Measurements from ENCODE around the gene SLC8A1. TPM values are rescaled to one million over a fixed set of nuclear protein-coding genes. Genes with fewer than 3 reads are reported as not detected.

SLC8A1 gene
- total and polyA plus RNA-seq, 7 donors = 0.20 to 4.9 (median 2.3) TPM

DNA sequence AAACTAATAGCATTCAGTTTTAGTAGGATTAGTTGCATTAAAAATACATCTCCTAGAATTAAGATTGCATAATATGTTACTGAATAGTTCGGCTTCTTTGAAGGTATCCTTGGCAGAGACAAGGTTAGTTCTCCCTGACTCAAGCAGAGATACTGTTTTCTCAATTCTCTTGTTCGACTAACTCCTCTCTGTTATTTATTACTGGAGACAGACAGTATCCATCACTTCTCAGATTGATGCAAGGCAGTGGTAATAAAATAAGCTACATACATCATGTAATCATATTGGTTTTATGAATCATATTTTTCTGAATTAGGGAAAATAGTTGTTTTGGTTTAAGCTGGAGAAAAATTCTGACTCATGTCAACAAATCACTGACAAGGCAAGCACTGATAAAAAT, 134.8 kb downstream of the SLC8A1 start:
- H3K27ac ChIP-seq = no peak overlapping the region
- H3K4me1 ChIP-seq = no peaks in the 10 kb centered on the region
- no peak for DNase-seq
- H3K36me3 ChIP-seq (ENCODE audit: insufficient read depth in 1 of 2, low read depth in 1 of 2) = no peaks in the 10 kb centered on the region
- TF ChIP-seq, protein P1, sequence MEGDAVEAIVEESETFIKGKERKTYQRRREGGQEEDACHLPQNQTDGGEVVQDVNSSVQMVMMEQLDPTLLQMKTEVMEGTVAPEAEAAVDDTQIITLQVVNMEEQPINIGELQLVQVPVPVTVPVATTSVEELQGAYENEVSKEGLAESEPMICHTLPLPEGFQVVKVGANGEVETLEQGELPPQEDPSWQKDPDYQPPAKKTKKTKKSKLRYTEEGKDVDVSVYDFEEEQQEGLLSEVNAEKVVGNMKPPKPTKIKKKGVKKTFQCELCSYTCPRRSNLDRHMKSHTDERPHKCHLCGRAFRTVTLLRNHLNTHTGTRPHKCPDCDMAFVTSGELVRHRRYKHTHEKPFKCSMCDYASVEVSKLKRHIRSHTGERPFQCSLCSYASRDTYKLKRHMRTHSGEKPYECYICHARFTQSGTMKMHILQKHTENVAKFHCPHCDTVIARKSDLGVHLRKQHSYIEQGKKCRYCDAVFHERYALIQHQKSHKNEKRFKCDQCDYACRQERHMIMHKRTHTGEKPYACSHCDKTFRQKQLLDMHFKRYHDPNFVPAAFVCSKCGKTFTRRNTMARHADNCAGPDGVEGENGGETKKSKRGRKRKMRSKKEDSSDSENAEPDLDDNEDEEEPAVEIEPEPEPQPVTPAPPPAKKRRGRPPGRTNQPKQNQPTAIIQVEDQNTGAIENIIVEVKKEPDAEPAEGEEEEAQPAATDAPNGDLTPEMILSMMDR (IDR thresholded peaks at IDR 0.05) = no peak
- no peak overlapping the region for H3K4me3 ChIP-seq
- 34 to 42% (median 35%) methylated on average over 2 of the region's 2 CpGs for WGBS, 3 donors
- no peaks in the 10 kb centered on the region for H3K27me3 ChIP-seq (ENCODE audit: insufficient read depth in 3 of 3, low read length in 2 of 3)
- no peaks in the 10 kb centered on the region for H3K9me3 ChIP-seq
- no peak for ATAC-seq
- intact Hi-C loops (cut with DNase I) = no loop called here

DNA sequence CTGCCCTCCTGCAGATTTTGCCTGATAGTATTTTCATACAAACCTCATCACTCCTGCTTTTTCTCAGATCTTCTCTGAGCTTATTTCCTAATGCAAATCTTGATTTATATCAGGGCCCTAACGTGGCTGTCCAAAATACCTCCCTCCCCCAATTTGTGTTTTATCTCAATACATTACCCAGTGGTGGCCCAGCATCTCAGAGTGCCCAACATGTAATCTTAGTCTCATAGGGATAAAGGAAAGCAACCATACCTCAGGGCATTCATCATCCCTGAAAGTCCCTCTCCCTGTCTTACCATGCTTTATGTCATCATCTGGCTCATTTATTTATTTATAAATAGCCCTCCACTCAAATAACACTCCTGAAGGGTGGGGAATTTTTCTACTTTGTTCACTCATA, 135.3 kb downstream of the SLC8A1 start:
- H3K27ac ChIP-seq = no peak overlapping the region

DNA sequence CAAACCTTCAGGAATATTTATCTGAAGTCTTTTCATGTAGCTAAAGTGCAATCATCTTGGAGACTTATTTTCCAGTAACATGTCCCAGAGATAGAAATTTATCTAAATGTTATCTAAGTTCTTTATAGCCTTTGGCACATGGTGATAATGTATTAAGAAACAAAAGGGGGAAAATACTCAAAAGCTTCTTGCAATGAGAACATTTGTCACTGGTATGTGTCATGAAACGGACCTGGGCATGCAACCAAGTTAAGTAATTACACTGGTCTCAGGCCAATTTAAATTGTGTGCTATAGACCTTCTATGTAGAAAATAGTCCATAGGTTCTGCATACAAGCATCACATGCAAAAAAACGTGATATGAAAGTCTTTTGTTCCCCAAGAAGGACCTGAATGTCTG, 136.2 kb downstream of the SLC8A1 start:
- WGBS, 3 donors = 60 to 66% (median 64%) methylated on average over 2 of the region's 2 CpGs
- no peak overlapping the region for H3K27ac ChIP-seq
- no peak overlapping the region for H3K4me3 ChIP-seq
- no peaks in the 10 kb centered on the region for H3K36me3 ChIP-seq (ENCODE audit: insufficient read depth in 1 of 2, low read depth in 1 of 2)
- TF ChIP-seq, protein P1 (IDR thresholded peaks at IDR 0.05) = no peak
- no peak for ATAC-seq
- DNase-seq = no peak
- intact Hi-C loops (cut with DNase I) = no loop called here
- H3K4me1 ChIP-seq = no peaks in the 10 kb centered on the region
- H3K9me3 ChIP-seq = no peaks in the 10 kb centered on the region
- no peaks in the 10 kb centered on the region for H3K27me3 ChIP-seq (ENCODE audit: insufficient read depth in 3 of 3, low read length in 2 of 3)

More for the DNA sequence above, 135.3 kb downstream of the SLC8A1 start:
- WGBS, 3 donors = 50 to 74% (median 65%) methylated on average over 1 of the region's 1 CpG
- Histone ChIP-seq H3K36me3 (ENCODE audit: insufficient read depth in 1 of 2, low read depth in 1 of 2) (no peaks in the 10 kb centered on the region), H3K4me1 (no peaks in the 10 kb centered on the region), H3K9me3 (no peaks in the 10 kb centered on the region), H3K27me3 (ENCODE audit: insufficient read depth in 3 of 3, low read length in 2 of 3) (no peaks in the 10 kb centered on the region), H3K4me3 (no peak overlapping the region)
- no peak for ATAC-seq
- intact Hi-C loops (cut with DNase I) = no loop called here
- DNase-seq = no peak
- TF ChIP-seq, protein P1 (IDR thresholded peaks at IDR 0.05) = no peak

DNA sequence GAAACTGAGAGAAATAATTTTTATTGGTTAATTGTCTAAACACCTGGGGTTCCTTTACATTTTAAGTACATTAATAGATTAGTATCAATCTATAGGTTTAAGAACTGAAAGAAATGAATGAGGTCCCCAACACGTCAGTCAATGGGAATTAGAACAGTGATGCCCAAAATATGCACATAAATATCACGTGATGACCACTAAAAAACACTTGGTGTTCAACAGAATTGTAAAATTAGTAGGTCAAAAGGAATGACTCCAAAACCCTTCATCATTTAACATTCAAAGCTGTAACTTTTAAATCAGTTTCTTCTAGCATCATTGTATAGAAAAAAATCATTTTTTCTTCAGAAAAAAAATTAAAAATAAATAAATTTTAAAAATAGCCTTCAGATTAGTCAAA, 140.9 kb downstream of the SLC8A1 start:
- Histone ChIP-seq H3K27me3 (ENCODE audit: insufficient read depth in 3 of 3, low read length in 2 of 3) (no peaks in the 10 kb centered on the region), H3K4me1 (no peaks in the 10 kb centered on the region), H3K27ac (no peak overlapping the region), H3K9me3 (no peaks in the 10 kb centered on the region), H3K36me3 (ENCODE audit: insufficient read depth in 1 of 2, low read depth in 1 of 2) (no peaks in the 10 kb centered on the region), H3K4me3 (no peak overlapping the region)
- ATAC-seq = no peak
- 86 to 90% (median 87%) methylated on average over 2 of the region's 2 CpGs for WGBS, 3 donors
- intact Hi-C loops (cut with DNase I) = no loop called here
- TF ChIP-seq, protein P1 (IDR thresholded peaks at IDR 0.05) = no peak
- no peak for DNase-seq

DNA sequence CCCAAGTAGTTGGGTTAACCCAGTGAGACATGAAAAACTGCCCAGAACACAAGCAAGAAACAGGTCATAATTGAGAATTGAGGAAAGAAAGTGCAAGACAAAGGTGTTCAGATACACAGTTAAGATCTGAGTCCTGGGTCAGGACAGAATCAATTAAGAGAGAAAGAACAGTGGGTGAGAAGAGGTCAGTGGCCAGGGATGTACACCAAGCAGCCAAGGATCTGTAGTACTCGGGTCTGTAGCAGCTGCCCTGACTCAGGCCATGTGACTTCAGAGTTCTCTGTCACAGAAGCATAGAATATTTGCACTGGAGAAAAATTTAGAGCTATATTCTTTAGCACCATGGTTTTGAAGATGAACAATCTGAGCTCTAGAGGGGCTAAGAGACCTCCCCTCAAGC, 141.6 kb downstream of the SLC8A1 start:
- Histone ChIP-seq H3K4me3 (no peak overlapping the region), H3K4me1 (no peaks in the 10 kb centered on the region), H3K27me3 (ENCODE audit: insufficient read depth in 3 of 3, low read length in 2 of 3) (no peaks in the 10 kb centered on the region), H3K27ac (no peak overlapping the region), H3K36me3 (ENCODE audit: insufficient read depth in 1 of 2, low read depth in 1 of 2) (no peaks in the 10 kb centered on the region), H3K9me3 (no peaks in the 10 kb centered on the region)
- 33 to 75% (median 53%) methylated on average over 1 of the region's 1 CpG for WGBS, 3 donors
- intact Hi-C loops (cut with DNase I) = no loop called here
- DNase-seq (no peak), ATAC-seq (no peak)
- TF ChIP-seq, protein P1 (IDR thresholded peaks at IDR 0.05) = no peak

Measured in psoas muscle (tissue), 8 donors.